ENCODE data around the gene HIP1R.

HIP1R gene

GRCh38 chr12:122861587-122861970 lies 26.3 kb downstream of the HIP1R start:
- DNase-seq (ENCODE audit: low read depth): no peak

- DNase-seq (ENCODE audit: low read depth): no peak
Observed at GRCh38 chr12:122862110-122862634, 26.9 kb downstream of the HIP1R start.

GRCh38 chr12:122862872-122863701 lies 27.8 kb downstream of the HIP1R start:
- DNase-seq (ENCODE audit: low read depth): no peak

GRCh38 chr12:122864894-122865253 lies 29.6 kb downstream of the HIP1R start:
- DNase-seq (ENCODE audit: low read depth): no peak

GRCh38 chr12:122865268-122866231 lies 30.3 kb downstream of the HIP1R start:
- no peak for DNase-seq (ENCODE audit: low read depth)

- no peak for DNase-seq (ENCODE audit: low read depth)
Observed at GRCh38 chr12:122866379-122866778, 31.1 kb downstream of the HIP1R start.

GRCh38 chr12:122866950-122867607 lies 31.8 kb downstream of the HIP1R start:
- DNase-seq (ENCODE audit: low read depth): no peak

GRCh38 chr12:122867691-122868461 lies 32.6 kb downstream of the HIP1R start:
- no peak for DNase-seq (ENCODE audit: low read depth)

- DNase-seq (ENCODE audit: low read depth): no peak
Observed at GRCh38 chr12:122868471-122869177, 33.4 kb downstream of the HIP1R start.

- DNase-seq (ENCODE audit: low read depth): no peak
Observed at GRCh38 chr12:122869207-122869973, 34.1 kb downstream of the HIP1R start.

- DNase-seq (ENCODE audit: low read depth): no peak
Observed at GRCh38 chr12:122870163-122870842, 35.0 kb downstream of the HIP1R start.

GRCh38 chr12:122870867-122871664 lies 35.8 kb downstream of the HIP1R start:
- no peak for DNase-seq (ENCODE audit: low read depth)

- no peak for DNase-seq (ENCODE audit: low read depth)
Observed at GRCh38 chr12:122871851-122872780, 36.9 kb downstream of the HIP1R start.

GRCh38 chr12:122872815-122873361 lies 37.6 kb downstream of the HIP1R start:
- no peak for DNase-seq (ENCODE audit: low read depth)

GRCh38 chr12:122873540-122873939 lies 38.3 kb downstream of the HIP1R start:
- DNase-seq (ENCODE audit: low read depth): no peak

GRCh38 chr12:122874081-122874480 lies 38.8 kb downstream of the HIP1R start:
- DNase-seq (ENCODE audit: low read depth): no peak

- no peak for DNase-seq (ENCODE audit: low read depth)
Observed at GRCh38 chr12:122875590-122876220, 40.4 kb downstream of the HIP1R start.
